Measurements from ENCODE around the gene CTSK. TPM values are rescaled to one million over a fixed set of nuclear protein-coding genes. Genes with fewer than 3 reads are reported as not detected.

The CTSK gene
- total RNA-seq, 2 experiments from 2014 or later, result 1.6 to 1.8 TPM

GRCh38 chr1:150829751-150830150 lies 21.7 kb upstream of the CTSK start:
- Histone ChIP-seq H3K9me3 (ENCODE audit: low read length) (no peaks in the 10 kb centered on the region), H4K20me1 (ENCODE audit: insufficient read depth, low read length) (no peaks in the 10 kb centered on the region), H3K4me3 (ENCODE audit: low read depth, low read length, poor library complexity, severe bottlenecking) (no peak overlapping the region), H3K4me1 (ENCODE audit: insufficient read depth, low read length, poor library complexity, severe bottlenecking) (no peaks in the 10 kb centered on the region), H3K79me2 (ENCODE audit: insufficient read depth, low read depth, low read length) (no peaks in the 10 kb centered on the region), H3K4me2 (ENCODE audit: low read length) (no peak overlapping the region), H3K27ac (ENCODE audit: low read depth, low read length, poor library complexity, severe bottlenecking) (no peak overlapping the region), H3K36me3 (ENCODE audit: insufficient read depth, low read length) (peaks cover 78% of the 10 kb centered on the region), H3K9me2 (ENCODE audit: insufficient read depth, low read length) (no peaks in the 10 kb centered on the region), H2AFZ (ENCODE audit: low read length) (no peak overlapping the region)
- DNase-seq (ENCODE audit: low spot score), result no peak
- ChIA-PET POLR2A (interaction anchor here (0.9 kb wide), 1 partner anchor 1789 kb away, joined by 3 read pairs; no protein-coding TSS in a partner anchor), CTCF (ENCODE audit: unreplicated experiment) (no interaction called here)
- intact Hi-C loops (cut with micrococcal nuclease; ENCODE audit: unreplicated experiment), result no loop called here
- TF ChIP-seq CTCF (conservative IDR thresholded peaks at IDR 0.05; ENCODE audit: low read length) (peak; percentile 53; the same call in 1 of the 2 replicates), EZH2phosphoT487 (IDR thresholded peaks at IDR 0.05; ENCODE audit: borderline replicate concordance, low read depth, low read length) (no peak)
- BruUV-seq (replicated peaks), result no TSS peak

DNA sequence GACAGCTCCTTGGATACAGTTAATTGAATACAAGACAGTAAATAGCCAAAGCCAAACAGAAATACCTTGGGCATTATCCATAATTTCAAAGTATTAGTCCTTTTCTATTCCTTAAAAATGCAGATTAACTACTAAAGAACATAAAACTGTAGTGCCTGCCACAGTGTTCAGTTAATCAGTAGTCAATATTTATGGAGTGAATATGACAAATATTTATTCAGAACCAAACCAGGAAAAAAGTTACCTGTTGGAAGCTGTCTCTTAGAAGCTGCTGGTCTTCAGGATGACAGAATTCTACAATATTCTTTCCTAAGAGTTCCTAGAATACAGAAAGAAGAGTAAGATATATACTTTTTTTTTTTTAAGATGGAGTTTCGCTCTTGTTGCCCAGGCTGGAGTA lies 18.2 kb upstream of the CTSK start:
- Histone ChIP-seq H3K36me3 (ENCODE audit: insufficient read depth, low read length) (peaks cover 64% of the 10 kb centered on the region), H3K4me2 (ENCODE audit: low read length) (no peak overlapping the region), H3K9me3 (ENCODE audit: low read length) (no peaks in the 10 kb centered on the region), H4K20me1 (ENCODE audit: insufficient read depth, low read length) (no peaks in the 10 kb centered on the region), H3K4me3 (ENCODE audit: low read depth, low read length, poor library complexity, severe bottlenecking) (no peak overlapping the region), H3K4me1 (ENCODE audit: insufficient read depth, low read length, poor library complexity, severe bottlenecking) (no peaks in the 10 kb centered on the region), H2AFZ (ENCODE audit: low read length) (no peak overlapping the region), H3K9me2 (ENCODE audit: insufficient read depth, low read length) (no peaks in the 10 kb centered on the region), H3K27ac (ENCODE audit: low read depth, low read length, poor library complexity, severe bottlenecking) (no peak overlapping the region), H3K79me2 (ENCODE audit: insufficient read depth, low read depth, low read length) (no peaks in the 10 kb centered on the region)
- POLR2A ChIA-PET, result no interaction called here
- DNase-seq (ENCODE audit: low spot score), result no peak
- CTCF ChIA-PET (ENCODE audit: unreplicated experiment), result no interaction called here
- TF ChIP-seq EZH2phosphoT487 (IDR thresholded peaks at IDR 0.05; ENCODE audit: borderline replicate concordance, low read depth, low read length), result no peak
- no peak for TF ChIP-seq CTCF (conservative IDR thresholded peaks at IDR 0.05; ENCODE audit: low read length)
- BruUV-seq (replicated peaks), result no TSS peak
- intact Hi-C loops (cut with micrococcal nuclease; ENCODE audit: unreplicated experiment), result no loop called here

- no peaks in the 10 kb centered on the region for H3K79me2 ChIP-seq (ENCODE audit: insufficient read depth, low read depth, low read length)
- no peak overlapping the region for H3K4me2 ChIP-seq (ENCODE audit: low read length)
- TF ChIP-seq EZH2phosphoT487 (IDR thresholded peaks at IDR 0.05; ENCODE audit: borderline replicate concordance, low read depth, low read length), result no peak
- TF ChIP-seq CTCF (conservative IDR thresholded peaks at IDR 0.05; ENCODE audit: low read length), result no peak
- POLR2A ChIA-PET, result interaction anchor here (0.7 kb wide), 2 partner anchors 67 to 137 kb away, joined by 3 read pairs; no protein-coding TSS in a partner anchor
- no peak for DNase-seq (ENCODE audit: low spot score)
- CTCF ChIA-PET (ENCODE audit: unreplicated experiment), result no interaction called here
- no TSS peak for BruUV-seq (replicated peaks)
- no peak overlapping the region for H3K4me3 ChIP-seq (ENCODE audit: low read depth, low read length, poor library complexity, severe bottlenecking)
- H3K9me2 ChIP-seq (ENCODE audit: insufficient read depth, low read length), result no peaks in the 10 kb centered on the region
- no peak overlapping the region for H3K27ac ChIP-seq (ENCODE audit: low read depth, low read length, poor library complexity, severe bottlenecking)
- no peak overlapping the region for H2AFZ ChIP-seq (ENCODE audit: low read length)
- intact Hi-C loops (cut with micrococcal nuclease; ENCODE audit: unreplicated experiment), result no loop called here
- peaks cover 67% of the 10 kb centered on the region for H3K36me3 ChIP-seq (ENCODE audit: insufficient read depth, low read length)
- no peaks in the 10 kb centered on the region for H3K9me3 ChIP-seq (ENCODE audit: low read length)
- H4K20me1 ChIP-seq (ENCODE audit: insufficient read depth, low read length), result no peaks in the 10 kb centered on the region
- H3K4me1 ChIP-seq (ENCODE audit: insufficient read depth, low read length, poor library complexity, severe bottlenecking), result no peaks in the 10 kb centered on the region
Measured at GRCh38 chr1:150820730-150821512, 12.9 kb upstream of the CTSK start.

Measured in OCI-LY7 (cell line).